GM21390 (cell line): ENCODE measurements around the gene USO1.
"Not testable (repeated sequence)": the region's sequence is repeated elsewhere in the genome, so short reads cannot be mapped to it uniquely, and the experiment has no call there.

Source experiments
- ATAC-seq: cut with Tn5 transposase; IDR thresholded peaks from one replicate; pipeline ENCODE4 v1.9.1; 2021; ENCODE audit not compliant: unreplicated experiment

The USO1 gene

DNA sequence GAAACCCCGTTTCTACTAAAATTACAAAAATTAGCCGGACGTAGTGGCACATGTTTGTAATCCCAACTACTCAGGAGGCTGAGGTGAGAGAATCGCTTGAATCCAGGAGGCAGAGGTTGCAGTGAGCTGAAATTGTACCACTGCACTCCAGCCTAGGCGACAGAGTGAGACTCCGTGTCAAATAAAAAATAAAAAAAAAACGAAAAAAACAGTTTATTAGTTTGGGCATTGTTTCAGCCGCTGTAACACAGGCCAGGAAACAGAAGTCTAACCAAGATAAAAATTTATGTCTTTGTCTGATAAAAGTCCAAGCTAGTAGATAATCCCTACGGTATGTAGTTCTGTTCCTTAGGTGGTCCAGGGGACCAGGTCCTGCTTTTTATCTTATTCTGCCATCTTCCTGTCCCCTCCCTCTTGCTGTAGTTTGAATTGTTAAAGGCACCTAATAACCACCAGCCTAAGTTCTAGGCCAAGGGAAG lies 21.4 kb downstream of the USO1 start:
- ATAC-seq = no peak

DNA sequence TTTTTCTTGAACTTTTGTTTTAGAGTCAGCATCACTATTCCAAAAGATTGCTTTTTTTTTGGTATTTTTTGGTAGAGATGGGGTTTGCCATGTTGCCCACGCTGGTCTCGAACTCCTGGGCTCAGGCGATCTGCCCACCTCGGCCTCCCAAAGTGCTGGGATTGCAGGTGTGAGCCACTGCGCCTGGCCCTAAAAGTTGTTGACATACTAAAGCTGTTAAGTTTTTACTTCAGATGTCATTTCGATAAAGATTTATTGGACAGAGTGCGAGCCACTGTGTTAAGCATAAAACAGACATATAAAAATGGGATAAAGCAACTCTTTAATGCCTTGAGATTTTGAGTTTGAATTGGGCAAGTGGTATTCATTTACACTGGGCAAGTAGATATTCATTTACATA lies 28.3 kb downstream of the USO1 start:
- ATAC-seq = no peak

DNA sequence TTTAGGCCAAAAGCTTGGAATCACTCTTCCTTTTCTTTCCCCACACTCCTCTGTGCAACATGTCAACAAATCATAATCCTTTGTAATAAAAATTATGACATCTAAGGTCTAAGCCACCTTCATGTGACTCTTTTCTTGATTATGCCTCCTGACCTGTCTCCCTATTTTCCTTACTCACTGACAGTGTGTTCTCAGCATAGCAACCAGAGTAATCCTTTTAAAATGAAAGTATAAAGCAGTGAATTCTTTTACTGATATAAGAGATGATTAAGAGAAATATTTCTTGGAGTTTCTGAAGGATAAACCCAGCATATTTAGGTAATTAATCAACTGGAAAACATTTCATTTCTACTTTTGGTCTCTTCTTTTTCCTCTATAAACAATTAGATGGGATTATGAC lies 44.7 kb downstream of the USO1 start:
- ATAC-seq = no peak

DNA sequence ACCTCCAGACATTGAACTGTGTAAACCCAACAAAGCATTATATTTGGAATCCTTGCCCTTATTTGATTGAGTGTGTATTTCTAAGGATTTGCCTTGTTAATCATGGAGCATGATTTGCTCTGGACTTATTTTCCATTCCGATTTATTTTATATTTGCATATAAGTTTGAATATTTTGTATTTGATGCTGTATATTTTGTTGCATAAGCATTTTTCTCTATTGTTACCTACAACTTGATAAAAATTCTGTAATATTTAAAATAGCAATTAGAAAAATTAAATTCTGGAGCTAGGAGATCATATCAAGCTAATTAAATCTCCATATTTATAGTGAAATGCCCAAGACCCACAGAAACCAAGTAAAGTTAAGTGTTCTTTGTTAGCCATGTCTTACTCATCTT lies 47.2 kb downstream of the USO1 start:
- ATAC-seq = no peak

DNA sequence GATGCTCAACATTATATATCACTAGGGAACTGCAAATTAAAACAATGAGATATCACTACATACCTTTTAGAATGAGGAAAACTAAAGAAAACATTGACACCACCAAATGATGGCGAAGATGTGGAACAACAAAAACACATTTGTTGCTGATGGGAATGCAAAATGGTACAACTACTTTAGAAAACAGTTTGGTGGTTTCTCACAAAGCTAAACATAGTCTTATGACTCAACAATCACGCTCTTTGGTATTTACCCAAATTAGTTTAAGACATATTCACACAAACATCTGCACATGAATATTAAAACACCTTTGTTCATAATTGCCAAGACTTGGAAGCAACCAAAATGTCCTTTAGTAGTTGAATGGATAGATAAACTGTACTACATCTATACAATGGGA lies 53.2 kb downstream of the USO1 start:
- no peak for ATAC-seq

DNA sequence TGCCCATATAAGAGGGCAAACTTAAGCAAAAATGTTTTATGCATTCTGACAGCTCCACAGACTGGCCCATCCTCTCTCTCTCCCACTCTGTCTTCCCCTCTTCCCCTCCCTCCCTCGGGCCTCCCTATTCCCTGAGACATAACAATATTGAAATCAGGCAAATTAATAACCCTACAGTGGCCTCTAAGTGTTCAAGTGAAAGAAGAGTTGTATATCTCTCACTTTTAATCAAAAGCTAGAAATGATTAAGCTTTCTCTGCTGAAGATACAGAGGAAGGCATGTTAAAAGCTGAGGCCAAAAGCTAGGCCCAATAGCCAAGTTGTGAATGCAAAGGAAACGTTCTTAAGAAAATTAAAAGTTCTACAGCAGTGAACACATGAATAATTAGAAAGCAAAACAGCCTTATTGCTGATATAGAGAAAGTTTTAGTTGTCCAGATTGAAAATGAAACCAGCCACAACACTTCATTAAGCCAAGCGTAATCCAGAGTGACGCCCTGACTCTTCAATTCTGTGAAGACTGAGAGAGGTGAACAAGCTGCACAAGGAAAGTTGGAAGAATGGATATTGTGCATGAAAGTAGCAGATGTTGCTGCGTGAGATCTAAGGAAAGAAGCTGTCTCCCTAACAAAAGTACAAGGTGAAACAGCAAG lies 54.9 kb downstream of the USO1 start:
- peak; percentile 56 for ATAC-seq

DNA sequence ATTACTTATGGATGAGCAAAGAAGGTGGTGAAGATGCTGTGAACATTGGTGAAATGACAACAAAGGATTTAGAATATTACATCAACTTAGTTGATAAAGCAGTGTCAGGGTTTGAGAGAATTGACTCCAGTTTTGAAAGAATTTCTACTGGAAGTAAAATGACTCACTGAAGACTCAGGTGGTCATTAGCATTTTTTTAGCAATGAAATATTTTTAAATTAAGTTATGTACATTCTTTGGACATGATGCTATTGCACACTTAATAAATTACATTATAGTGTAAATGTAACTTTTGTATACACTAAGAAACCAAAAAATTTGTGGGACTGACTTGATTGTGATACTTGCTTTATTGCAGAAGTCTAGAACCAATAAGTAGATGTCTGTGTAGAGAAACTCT lies 56.9 kb downstream of the USO1 start:
- ATAC-seq = no peak

DNA sequence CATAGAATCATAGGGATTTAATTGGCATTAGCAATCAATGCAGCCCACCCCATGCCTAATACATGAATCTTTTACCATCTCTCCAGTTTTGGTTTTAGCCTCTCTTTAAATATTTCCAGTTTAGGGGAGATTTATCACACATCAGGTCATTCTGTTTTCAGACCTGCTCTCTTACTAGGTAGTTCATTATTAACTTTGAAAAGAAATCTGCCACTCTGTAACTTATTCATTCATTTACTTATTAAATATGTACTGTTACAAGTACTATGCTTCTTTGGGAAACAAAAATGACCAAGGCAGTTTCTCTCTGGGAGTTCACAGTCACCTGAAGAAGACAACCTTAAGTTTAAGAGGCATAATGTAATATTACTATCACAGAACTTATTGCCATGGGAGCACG lies 62.1 kb downstream of the USO1 start:
- no peak for ATAC-seq

DNA sequence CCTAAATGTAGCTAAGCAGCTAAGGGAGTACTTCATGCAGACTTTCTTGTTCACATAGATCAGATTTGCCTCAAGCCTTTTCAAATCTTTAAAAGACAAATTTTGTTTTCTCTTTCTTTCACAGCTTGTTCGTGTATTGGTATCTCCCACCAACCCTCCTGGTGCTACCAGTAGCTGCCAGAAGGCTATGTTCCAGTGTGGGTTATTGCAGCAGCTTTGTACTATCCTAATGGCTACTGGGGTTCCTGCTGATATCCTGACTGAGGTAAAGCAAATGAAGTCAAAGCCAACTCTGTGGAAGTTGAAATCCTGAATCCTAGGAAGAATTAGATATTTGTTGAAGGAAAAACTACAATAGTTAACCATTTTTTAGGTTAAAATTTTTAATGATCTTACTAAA lies 62.6 kb downstream of the USO1 start:
- ATAC-seq = no peak

DNA sequence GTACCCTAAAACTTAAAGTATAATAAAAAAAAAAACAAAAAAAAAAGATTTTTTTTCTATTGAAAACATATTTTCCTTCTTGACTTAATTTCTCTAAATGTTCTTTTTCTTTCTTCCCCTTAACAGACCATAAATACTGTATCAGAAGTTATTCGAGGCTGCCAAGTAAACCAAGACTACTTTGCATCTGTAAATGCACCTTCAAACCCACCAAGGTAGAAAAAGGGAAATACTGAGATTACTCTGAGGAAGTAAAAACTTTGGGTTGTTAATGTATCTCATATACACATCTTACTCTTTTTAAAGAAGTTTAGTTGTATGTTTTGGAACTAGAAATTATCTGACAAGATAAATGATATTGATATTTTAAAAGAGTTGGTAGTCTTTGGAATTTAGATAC lies 65.6 kb downstream of the USO1 start:
- no peak for ATAC-seq

DNA sequence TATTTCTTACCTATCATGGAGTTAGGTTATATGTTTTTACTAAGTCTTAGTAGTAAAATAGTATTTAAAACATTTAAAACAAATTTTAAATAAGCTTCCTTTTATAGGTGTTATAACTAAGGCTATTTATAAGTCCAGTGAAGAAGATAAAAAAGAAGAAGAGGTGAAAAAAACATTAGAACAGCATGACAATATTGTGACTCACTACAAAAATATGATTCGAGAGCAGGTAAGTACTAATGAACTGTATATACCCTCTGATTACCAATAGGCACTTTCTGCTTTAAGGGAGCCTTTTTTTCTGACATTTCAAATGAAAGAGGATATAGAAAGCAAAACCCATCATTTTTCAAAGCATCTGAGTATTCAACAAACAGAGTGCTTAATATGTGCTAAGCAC lies 76.6 kb downstream of the USO1 start:
- no peak for ATAC-seq

DNA sequence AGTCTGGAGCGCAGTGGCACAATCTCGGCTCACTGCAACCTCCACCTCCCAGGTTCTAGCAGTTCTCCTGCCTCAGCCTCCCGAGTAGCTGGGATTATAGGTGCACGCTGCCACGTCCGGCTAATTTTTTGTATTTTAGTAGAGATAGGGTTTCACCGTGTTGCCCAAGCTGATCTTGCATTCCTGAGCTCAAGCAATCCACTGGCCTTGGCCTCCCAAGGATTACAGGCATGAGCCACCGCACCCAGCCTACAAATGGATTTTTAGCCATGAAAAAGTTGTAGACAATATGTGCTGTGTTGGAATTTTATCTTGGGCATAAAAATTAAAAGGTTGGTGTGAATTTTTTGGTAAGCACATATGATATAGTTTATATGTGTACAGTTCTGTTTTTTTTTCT lies 81.7 kb downstream of the USO1 start:
- not testable (repeated sequence) for ATAC-seq

DNA sequence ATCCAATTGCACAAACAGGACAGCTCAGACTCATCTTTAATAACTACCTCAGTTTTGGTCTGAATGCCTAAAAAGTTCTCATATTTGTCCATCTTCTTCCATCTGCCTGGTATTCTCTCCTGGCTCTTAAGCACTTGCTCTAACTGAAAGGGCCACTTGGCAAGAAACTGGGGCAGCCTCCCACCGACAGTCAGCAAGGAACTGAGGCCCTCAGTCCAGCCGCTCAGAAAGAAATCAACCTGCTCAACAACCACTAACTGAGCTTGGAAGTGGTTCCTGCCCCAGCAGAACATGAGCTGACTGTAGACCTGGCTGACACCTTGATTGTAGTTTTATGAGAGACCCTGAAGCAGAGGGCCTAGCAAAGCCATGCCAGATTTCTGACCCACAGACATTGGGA lies 93.5 kb downstream of the USO1 start:
- no peak for ATAC-seq

DNA sequence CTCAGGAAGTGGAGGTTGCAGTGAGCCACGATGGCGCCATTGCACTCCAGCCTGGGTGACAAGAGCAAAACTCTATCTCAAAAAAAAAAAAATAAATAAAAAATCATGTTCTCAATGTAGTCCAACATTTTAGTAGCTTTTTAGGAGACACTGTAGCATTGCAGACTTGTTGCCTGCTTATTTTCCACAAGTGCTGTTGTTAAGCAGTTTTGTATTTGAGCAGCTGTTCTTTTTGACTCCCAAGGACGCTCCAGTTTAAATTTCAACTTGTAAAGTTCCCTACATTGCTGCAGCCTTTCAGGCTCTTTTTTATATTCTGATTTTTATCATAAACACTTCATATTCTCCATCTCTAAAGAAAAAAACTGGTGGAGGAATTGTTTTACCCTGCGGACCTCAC lies 94.7 kb downstream of the USO1 start:
- no peak for ATAC-seq

DNA sequence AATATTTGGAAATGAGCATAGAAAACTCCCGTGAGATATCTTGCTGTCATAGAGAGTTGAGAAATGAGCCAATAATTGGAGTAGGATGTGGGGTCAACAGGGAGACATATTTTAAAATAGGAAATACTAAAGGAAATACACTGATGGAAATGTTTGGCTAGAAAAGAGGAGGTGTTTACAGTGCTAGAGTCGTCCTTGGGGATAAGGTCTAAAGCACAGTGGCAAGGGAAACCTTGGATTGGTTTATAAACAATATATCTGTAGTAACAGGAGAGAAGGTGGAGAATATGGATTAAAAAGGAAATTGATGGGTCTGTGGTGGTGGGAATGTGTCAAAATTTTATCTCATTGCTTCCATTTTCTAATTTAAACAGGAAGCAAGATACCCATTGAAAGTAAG lies 95.8 kb downstream of the USO1 start:
- no peak for ATAC-seq

DNA sequence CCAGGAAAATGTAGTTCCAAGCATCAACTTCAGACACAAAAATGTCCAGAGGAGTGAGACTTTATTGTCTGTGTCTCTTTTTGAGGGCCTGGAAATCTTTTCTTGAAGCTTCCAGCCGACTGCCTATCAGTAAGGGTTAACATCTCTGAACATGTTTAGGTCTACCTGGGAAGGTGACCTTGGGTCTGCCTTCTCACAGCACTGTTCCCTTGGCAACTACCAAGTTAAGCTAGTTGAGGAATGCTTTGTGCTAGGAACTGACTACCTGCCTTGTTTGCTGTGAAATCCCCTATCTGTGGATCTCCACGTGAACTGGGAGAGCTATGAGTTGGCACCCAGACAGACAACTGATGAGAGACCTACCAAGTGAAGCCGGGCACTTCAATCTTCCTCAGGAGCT lies 96.3 kb downstream of the USO1 start:
- ATAC-seq = no peak

DNA sequence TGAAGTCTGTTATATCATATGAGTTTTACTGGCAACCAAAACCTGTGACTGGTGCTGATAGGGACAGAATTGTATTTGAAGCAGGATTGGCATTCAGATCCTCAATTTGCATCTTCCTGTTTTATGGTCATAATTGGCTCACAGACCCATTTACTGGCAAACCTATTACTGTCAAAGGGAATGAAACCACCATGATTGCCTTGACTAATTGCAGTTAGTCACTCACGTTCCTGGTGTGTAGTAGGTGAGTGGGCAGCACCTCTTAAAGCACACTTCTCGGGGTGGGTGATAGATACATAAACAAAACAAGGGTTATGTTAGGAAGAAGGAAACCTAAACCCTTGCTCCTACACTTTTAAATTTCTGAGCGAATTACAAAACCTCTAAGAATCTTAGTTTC lies 96.8 kb downstream of the USO1 start:
- ATAC-seq = no peak

DNA sequence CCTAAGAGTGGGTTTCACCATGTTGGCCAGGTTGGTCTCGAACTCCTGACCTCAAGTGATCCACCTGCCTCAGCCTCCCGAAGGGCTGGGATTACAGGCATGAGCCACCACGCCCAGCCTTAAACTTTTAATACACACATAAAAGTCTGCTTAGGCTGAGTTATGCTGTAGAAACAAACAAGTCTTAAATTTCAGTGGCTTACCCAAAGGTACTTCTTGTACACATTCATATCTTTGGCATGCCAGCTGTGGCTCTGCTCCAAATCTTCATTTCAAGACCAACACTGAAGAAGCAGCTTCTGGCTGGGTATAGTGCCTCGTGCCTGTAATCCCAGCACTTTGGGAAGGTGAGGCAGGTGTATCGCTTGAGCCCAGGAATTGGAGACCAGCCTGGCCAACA lies 97.6 kb downstream of the USO1 start:
- no peak for ATAC-seq

DNA sequence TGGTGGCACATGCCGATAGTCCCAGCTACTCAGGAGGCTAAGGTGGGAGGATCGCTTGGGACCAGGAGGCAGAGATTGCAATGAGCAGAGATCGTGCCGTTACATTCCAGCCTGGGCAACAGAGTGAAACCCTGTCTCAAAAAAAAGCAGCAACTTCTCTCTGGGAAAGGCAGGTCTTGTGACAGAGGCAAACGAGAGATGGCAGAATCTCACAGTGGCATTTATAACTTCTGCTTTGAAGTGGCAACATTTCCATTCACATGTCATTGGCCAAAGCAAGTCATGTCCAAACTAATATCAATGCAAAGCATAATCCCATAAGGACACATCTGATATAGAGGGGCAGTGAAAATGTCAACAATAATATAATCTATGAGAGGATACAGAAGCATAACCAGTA lies 98.0 kb downstream of the USO1 start:
- no peak for ATAC-seq

DNA sequence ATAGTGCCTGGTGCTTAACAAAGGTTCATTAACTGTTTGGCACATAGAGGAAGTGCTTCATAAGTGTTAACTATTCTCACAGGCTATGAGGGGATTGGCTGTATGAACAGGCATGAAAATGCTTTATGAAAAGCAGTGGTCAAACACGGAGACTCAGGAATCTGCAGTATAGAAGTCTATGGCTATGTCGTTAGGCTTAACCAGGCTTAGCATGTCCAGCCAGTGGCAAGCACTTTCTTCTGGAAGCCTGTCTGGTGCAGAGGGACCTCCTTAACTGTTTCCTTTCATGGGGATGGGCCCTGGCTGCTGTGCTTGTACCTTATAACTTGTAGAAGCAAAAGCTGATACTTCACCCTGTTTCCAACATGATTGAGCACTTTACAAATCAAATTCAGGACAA lies 99.4 kb downstream of the USO1 start:
- ATAC-seq = no peak

DNA sequence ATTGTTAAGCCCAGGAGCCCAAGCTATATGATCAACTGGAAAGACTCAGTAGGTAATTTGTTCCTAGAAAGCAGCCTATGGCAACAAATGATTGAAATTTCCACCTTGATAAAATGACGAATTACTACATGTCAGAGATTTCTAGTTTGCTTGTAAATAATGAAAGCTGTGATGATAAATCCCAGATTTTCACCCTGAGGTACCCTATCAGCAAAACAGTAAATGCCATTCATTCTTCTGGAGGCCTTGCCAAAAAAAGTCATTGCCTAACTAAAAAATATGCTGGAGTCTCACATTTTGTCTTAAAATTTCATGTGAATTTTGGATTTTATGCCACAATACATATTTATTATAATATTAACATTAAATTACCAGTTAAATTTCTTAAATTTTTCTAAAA lies 106.5 kb downstream of the USO1 start:
- no peak for ATAC-seq

DNA sequence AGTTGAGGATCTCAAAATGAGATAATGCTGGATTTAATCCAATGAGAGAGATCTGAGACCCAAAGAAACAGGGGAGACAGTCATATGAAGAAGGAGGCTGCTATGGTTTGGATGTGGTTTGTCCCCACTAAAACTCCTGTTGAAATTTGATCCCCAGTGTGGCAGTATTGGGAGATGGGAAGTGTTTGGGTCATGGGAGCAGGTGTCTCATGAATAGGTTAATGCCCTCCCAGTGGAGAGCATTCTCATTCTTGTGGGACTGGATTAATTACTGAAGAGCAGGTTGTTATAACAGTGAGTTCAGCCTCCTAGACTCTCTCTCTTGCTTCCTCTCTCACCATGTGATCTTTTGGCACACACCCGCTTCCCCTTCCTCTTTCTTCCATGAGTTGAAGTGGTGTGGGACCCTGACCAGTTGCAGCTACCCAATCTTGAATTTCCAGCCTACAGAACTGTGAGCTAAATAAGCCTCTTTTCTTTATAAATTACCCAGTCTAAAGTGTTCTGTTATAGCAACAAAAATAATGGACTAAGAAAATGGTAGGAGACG lies 107.6 kb downstream of the USO1 start:
- ATAC-seq = no peak

DNA sequence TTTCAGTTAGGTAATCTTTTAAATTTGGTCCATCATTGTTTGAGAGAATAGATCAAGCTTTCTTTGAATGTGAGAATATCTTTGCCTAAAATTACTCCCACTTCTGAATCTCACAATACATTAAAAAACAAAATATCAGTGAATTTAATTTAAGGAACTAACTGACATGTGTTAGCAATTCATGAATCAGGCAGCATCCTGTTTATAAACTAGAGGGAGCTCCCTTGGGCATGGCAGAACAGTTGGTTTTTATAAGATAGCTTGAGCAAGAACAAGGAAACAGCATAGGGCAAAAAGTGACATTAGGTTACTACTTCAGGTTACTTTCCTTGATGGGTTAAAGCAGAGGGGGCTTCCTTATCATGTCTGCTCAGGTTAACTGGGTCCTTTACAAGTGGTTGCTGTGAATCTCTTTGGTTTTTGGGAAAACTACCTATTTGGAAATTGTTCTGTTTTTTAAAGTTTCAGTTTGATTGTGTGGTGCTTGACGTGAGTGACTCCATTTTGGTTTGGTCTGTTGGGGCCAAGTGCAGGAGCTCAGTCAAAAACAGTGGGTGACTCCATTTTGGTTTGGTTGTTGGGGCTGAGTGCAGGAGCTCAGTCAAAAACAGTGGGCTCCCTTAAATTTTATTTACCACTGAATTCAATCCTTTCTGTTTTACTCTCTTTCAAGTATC lies 109.9 kb downstream of the USO1 start:
- no peak for ATAC-seq
